GM23338 (cell line): ENCODE results near the gene MRPS6. TPM values are rescaled to one million over a fixed set of nuclear protein-coding genes. Genes with fewer than 3 reads are reported as not detected.
A peak's percentile ranks its signal among the peaks of the same experiment; 100 is the strongest.

Source experiments
- ATAC-seq: fragments of 200-7000 bp; cut with Tn5 transposase; 3 replicates; pipeline ENCODE4 v1.9.1; 2020
- DNase-seq: peaks from one replicate; pipeline ENCODE4 v3.0.0-alpha.2; 2015; ENCODE audit warnings: low spot score
- H2AFZ ChIP-seq: fragments of 200-600 bp; sonication (generic); 2 replicates; pipeline ENCODE4 v1.8.0; 2016; ENCODE audit warnings: antibody characterized with exemption, mild to moderate bottlenecking, moderate library complexity
- H3F3A ChIP-seq: fragments of 200-600 bp; sonication (generic); replicated peaks from 2 replicates; pipeline ENCODE4 v1.8.0; 2017; ENCODE audit warnings: antibody characterized with exemption, mixed run types, low read depth
- H3K27ac ChIP-seq: fragments of 200-600 bp; sonication (generic); 2 replicates; pipeline ENCODE4 v1.6.1; 2016; ENCODE audit warnings: low read depth
- H3K27me3 ChIP-seq: fragments of 200-600 bp; sonication (generic); 2 replicates; pipeline ENCODE4 v1.8.0; 2016; ENCODE audit warnings: mild to moderate bottlenecking, mixed run types, moderate library complexity; ENCODE audit not compliant: insufficient read depth
- H3K36me3 ChIP-seq: fragments of 200-600 bp; sonication (generic); 2 replicates; pipeline ENCODE4 v1.8.0; 2016; ENCODE audit warnings: mild to moderate bottlenecking; ENCODE audit not compliant: insufficient read depth
- H3K4me1 ChIP-seq: fragments of 200-600 bp; sonication (generic); 2 replicates; pipeline ENCODE4 v1.8.0; 2016; ENCODE audit warnings: mild to moderate bottlenecking, moderate library complexity; ENCODE audit not compliant: insufficient read depth
- H3K4me2 ChIP-seq: fragments of 200-600 bp; sonication (generic); 2 replicates; pipeline ENCODE4 v1.7.1; 2017; ENCODE audit warnings: mixed run types
- H3K4me3 ChIP-seq: fragments of 200-600 bp; sonication (generic); 2 replicates; pipeline ENCODE4 v1.6.1; 2016; ENCODE audit warnings: mixed run types
- H3K79me2 ChIP-seq: fragments of 200-600 bp; sonication (generic); replicated peaks from 2 replicates; pipeline ENCODE4 v1.8.0; 2017; ENCODE audit warnings: mild to moderate bottlenecking; ENCODE audit not compliant: insufficient read depth
- H3K9me2 ChIP-seq: fragments of 200-600 bp; sonication (generic); 2 replicates; pipeline ENCODE4 v1.8.0; 2017; ENCODE audit not compliant: insufficient read depth
- H4K20me1 ChIP-seq: fragments of 200-600 bp; sonication (generic); replicated peaks from 2 replicates; pipeline ENCODE4 v1.8.0; 2017; ENCODE audit warnings: mild to moderate bottlenecking; ENCODE audit not compliant: insufficient read depth
- H3K27ac Mint-ChIP-seq: 2 replicates; pipeline ENCODE4 v1.8.0; 2020; ENCODE audit warnings: inconsistent platforms, mild to moderate bottlenecking, moderate library complexity, mixed read lengths
- H3K27me3 Mint-ChIP-seq: 3 replicates; pipeline ENCODE4 v1.8.0; 2022; ENCODE audit warnings: low read depth, mild to moderate bottlenecking, moderate library complexity, mixed read lengths, inconsistent platforms; ENCODE audit not compliant: insufficient read depth, poor library complexity
- H3K36me3 Mint-ChIP-seq: 3 replicates; pipeline ENCODE4 v1.8.0; 2021; ENCODE audit warnings: low read depth, mild to moderate bottlenecking, inconsistent platforms, moderate library complexity, mixed read lengths
- H3K4me1 Mint-ChIP-seq: 3 replicates; pipeline ENCODE4 v1.8.0; 2020; ENCODE audit warnings: mild to moderate bottlenecking, inconsistent platforms, mixed read lengths
- H3K4me3 Mint-ChIP-seq: 3 replicates; pipeline ENCODE4 v1.8.0; 2021; ENCODE audit warnings: moderate library complexity, mild to moderate bottlenecking, inconsistent platforms, mixed read lengths
- H3K9me3 Mint-ChIP-seq: 3 replicates; pipeline ENCODE4 v1.8.0; 2020; ENCODE audit warnings: moderate library complexity, mild to moderate bottlenecking, inconsistent platforms, mixed read lengths
- CREB1 ChIP-seq: fragments of 250-450 bp; sonication (Bioruptor Pico); IDR thresholded peaks from 2 replicates; pipeline ENCODE4 v1.5.0; 2020; ENCODE audit warnings: low read depth, mild to moderate bottlenecking, moderate library complexity
- ETS1 ChIP-seq: IDR thresholded peaks from 2 replicates; pipeline ENCODE4 v1.6.1; 2016; ENCODE audit warnings: antibody characterized with exemption
- EZH2 ChIP-seq: fragments of 200-600 bp; sonication (generic); IDR thresholded peaks from one replicate; pipeline ENCODE4 v1.8.0; 2017; ENCODE audit warnings: antibody characterized with exemption, mild to moderate bottlenecking, low read depth; ENCODE audit not compliant: unreplicated experiment
- EZH2phosphoT487 ChIP-seq: fragments of 200-600 bp; sonication (generic); IDR thresholded peaks from one replicate; pipeline ENCODE4 v1.8.1; 2018; ENCODE audit warnings: antibody characterized with exemption; ENCODE audit not compliant: unreplicated experiment
- JUNB ChIP-seq: IDR thresholded peaks from one replicate; pipeline ENCODE4 v1.6.1; 2016; ENCODE audit warnings: antibody characterized with exemption; ENCODE audit not compliant: unreplicated experiment
- NANOG ChIP-seq: IDR thresholded peaks from 2 replicates; pipeline ENCODE4 v1.6.1; 2016; ENCODE audit warnings: antibody characterized with exemption, borderline replicate concordance
- POLR2AphosphoS5 ChIP-seq: IDR thresholded peaks from 2 replicates; pipeline ENCODE4 v1.6.1; 2016; ENCODE audit warnings: antibody characterized with exemption, low read depth
- REST ChIP-seq: IDR thresholded peaks from one replicate; pipeline ENCODE4 v1.6.1; 2018; ENCODE audit warnings: antibody characterized with exemption; ENCODE audit not compliant: unreplicated experiment
- STAT1 ChIP-seq: IDR thresholded peaks from one replicate; pipeline ENCODE4 v1.6.1; 2016; ENCODE audit warnings: antibody characterized with exemption; ENCODE audit not compliant: unreplicated experiment
- ZNF114 ChIP-seq: fragments of 250-450 bp; sonication (Bioruptor Pico); IDR thresholded peaks from 2 replicates; pipeline ENCODE4 v1.5.0; 2020; ENCODE audit warnings: mild to moderate bottlenecking, moderate library complexity
- ZNF331 ChIP-seq: fragments of 250-450 bp; sonication (Bioruptor Pico); IDR thresholded peaks from 2 replicates; pipeline ENCODE4 v1.5.0; 2020; ENCODE audit warnings: low read depth, mild to moderate bottlenecking, moderate library complexity
- polyA plus RNA-seq: library from polyadenylated mRNA; unstranded; fragments of >200 nt; fragmentation: Nextera tagmentation; extraction: Ambion mirVana; gene quantifications from 2 replicates; pipeline ENCODE4 v1.2.1, GENCODE V29; 2016
- total RNA-seq: library from RNA; depleted of rRNA; stranded (reverse); fragments of >200 nt; shearing (Covaris generic); gene quantifications from 2 replicates; pipeline ENCODE4 v1.2.3, GENCODE V29; 2014
- TF ChIP-seq, protein P1 (sequence below): fragments of 250-450 bp; sonication (Bioruptor Pico); IDR thresholded peaks from 2 replicates; pipeline ENCODE4 v1.5.0; 2020; ENCODE audit warnings: mild to moderate bottlenecking, moderate library complexity
- TF ChIP-seq, protein P2 (sequence below), 2 experiments: fragments of 200-600 bp in 1 of 2; sonication (generic) in 1 of 2; conservative IDR thresholded peaks; 2 replicates each; pipeline versions ENCODE4 v1.5.1 to v1.6.1; 2016 to 2017; ENCODE audit warnings: antibody characterized with exemption in 2 of 2, low read depth in 2 of 2, mild to moderate bottlenecking in 2 of 2, moderate library complexity in 1 of 2

MRPS6 gene
- total and polyA plus RNA-seq, 2 experiments from 2014 or later, result 80.5 to 242 TPM

- TF ChIP-seq CREB1 (CRISPR knock-in tag) (no peak), STAT1 (no peak), EZH2 (no peak), ETS1 (no peak), POLR2AphosphoS5 (no peak), EZH2phosphoT487 (no peak), ZNF114 (CRISPR knock-in tag) (no peak), JUNB (no peak), NANOG (no peak), REST (no peak), ZNF331 (CRISPR knock-in tag) (no peak)
- TF ChIP-seq, protein P1, sequence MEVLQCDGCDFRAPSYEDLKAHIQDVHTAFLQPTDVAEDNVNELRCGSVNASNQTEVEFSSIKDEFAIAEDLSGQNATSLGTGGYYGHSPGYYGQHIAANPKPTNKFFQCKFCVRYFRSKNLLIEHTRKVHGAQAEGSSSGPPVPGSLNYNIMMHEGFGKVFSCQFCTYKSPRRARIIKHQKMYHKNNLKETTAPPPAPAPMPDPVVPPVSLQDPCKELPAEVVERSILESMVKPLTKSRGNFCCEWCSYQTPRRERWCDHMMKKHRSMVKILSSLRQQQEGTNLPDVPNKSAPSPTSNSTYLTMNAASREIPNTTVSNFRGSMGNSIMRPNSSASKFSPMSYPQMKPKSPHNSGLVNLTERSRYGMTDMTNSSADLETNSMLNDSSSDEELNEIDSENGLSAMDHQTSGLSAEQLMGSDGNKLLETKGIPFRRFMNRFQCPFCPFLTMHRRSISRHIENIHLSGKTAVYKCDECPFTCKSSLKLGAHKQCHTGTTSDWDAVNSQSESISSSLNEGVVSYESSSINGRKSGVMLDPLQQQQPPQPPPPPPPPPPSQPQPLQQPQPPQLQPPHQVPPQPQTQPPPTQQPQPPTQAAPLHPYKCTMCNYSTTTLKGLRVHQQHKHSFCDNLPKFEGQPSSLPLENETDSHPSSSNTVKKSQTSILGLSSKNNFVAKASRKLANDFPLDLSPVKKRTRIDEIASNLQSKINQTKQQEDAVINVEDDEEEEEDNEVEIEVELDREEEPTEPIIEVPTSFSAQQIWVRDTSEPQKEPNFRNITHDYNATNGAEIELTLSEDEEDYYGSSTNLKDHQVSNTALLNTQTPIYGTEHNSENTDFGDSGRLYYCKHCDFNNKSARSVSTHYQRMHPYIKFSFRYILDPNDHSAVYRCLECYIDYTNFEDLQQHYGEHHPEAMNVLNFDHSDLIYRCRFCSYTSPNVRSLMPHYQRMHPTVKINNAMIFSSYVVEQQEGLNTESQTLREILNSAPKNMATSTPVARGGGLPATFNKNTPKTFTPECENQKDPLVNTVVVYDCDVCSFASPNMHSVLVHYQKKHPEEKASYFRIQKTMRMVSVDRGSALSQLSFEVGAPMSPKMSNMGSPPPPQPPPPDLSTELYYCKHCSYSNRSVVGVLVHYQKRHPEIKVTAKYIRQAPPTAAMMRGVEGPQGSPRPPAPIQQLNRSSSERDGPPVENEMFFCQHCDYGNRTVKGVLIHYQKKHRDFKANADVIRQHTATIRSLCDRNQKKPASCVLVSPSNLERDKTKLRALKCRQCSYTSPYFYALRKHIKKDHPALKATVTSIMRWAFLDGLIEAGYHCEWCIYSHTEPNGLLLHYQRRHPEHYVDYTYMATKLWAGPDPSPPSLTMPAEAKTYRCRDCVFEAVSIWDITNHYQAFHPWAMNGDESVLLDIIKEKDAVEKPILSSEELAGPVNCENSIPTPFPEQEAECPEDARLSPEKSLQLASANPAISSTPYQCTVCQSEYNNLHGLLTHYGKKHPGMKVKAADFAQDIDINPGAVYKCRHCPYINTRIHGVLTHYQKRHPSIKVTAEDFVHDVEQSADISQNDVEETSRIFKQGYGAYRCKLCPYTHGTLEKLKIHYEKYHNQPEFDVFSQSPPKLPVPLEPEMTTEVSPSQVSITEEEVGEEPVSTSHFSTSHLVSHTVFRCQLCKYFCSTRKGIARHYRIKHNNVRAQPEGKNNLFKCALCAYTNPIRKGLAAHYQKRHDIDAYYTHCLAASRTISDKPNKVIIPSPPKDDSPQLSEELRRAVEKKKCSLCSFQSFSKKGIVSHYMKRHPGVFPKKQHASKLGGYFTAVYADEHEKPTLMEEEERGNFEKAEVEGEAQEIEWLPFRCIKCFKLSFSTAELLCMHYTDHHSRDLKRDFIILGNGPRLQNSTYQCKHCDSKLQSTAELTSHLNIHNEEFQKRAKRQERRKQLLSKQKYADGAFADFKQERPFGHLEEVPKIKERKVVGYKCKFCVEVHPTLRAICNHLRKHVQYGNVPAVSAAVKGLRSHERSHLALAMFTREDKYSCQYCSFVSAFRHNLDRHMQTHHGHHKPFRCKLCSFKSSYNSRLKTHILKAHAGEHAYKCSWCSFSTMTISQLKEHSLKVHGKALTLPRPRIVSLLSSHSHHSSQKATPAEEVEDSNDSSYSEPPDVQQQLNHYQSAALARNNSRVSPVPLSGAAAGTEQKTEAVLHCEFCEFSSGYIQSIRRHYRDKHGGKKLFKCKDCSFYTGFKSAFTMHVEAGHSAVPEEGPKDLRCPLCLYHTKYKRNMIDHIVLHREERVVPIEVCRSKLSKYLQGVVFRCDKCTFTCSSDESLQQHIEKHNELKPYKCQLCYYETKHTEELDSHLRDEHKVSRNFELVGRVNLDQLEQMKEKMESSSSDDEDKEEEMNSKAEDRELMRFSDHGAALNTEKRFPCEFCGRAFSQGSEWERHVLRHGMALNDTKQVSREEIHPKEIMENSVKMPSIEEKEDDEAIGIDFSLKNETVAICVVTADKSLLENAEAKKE (CRISPR knock-in tag), result no peak
- TF ChIP-seq, protein P2, sequence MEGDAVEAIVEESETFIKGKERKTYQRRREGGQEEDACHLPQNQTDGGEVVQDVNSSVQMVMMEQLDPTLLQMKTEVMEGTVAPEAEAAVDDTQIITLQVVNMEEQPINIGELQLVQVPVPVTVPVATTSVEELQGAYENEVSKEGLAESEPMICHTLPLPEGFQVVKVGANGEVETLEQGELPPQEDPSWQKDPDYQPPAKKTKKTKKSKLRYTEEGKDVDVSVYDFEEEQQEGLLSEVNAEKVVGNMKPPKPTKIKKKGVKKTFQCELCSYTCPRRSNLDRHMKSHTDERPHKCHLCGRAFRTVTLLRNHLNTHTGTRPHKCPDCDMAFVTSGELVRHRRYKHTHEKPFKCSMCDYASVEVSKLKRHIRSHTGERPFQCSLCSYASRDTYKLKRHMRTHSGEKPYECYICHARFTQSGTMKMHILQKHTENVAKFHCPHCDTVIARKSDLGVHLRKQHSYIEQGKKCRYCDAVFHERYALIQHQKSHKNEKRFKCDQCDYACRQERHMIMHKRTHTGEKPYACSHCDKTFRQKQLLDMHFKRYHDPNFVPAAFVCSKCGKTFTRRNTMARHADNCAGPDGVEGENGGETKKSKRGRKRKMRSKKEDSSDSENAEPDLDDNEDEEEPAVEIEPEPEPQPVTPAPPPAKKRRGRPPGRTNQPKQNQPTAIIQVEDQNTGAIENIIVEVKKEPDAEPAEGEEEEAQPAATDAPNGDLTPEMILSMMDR (conservative IDR thresholded peaks at IDR 0.05; ENCODE audit: low read depth in 2 of 2), result no peak
- peaks cover 15% of the 10 kb centered on the region for H3K27me3 Mint-ChIP-seq
- Histone ChIP-seq H3K9me2 (0 out of 2 replicates have a peak, but pooled peaks cover 3% of the 10 kb centered on the region), H3F3A (0 out of 2 replicates have a peak, but pooled peaks cover 3% of the 10 kb centered on the region), H4K20me1 (no peaks in the 10 kb centered on the region), H3K79me2 (no peaks in the 10 kb centered on the region), H3K27ac (no peak overlapping the region), H3K4me3 (peak overlapping the region; percentile 28), H3K27me3 (peaks cover 42% of the 10 kb centered on the region), H3K4me2 (peak overlapping the region; percentile 58), H3K4me1 (peaks cover 31% of the 10 kb centered on the region), H2AFZ (0 out of 2 replicates have a peak overlapping the region, but pooled peaks have one; percentile 45), H3K36me3 (no peaks in the 10 kb centered on the region)
- no peaks in the 10 kb centered on the region for H3K36me3 Mint-ChIP-seq
- H3K27ac Mint-ChIP-seq, result no peak overlapping the region
- DNase-seq (no peak), ATAC-seq (no peak)
- peak overlapping the region; percentile 49; the same call in 2 of the 3 replicates for H3K4me3 Mint-ChIP-seq
- peaks cover 34% of the 10 kb centered on the region for H3K4me1 Mint-ChIP-seq
- H3K9me3 Mint-ChIP-seq, result no peaks in the 10 kb centered on the region
Observed at GRCh38 chr21:34180407-34180806, 107.0 kb downstream of the MRPS6 start.
